Hematopoietic multipotent progenitor cell treated with erythropoietin and hydrocortisone succinate and interleukin-3 and kit ligand, for 15 days (in vitro differentiated cells): ENCODE measurements around the gene ARFGEF3.
"Not testable (repeated sequence)": the region's sequence is repeated elsewhere in the genome, so short reads cannot be mapped to it uniquely, and the experiment has no call there.

ENCODE experiments used
- DNase-seq: peaks from one replicate; pipeline ENCODE4 v3.0.0-alpha.2; 2015; ENCODE audit warnings: low spot score

Gene ARFGEF3

DNA sequence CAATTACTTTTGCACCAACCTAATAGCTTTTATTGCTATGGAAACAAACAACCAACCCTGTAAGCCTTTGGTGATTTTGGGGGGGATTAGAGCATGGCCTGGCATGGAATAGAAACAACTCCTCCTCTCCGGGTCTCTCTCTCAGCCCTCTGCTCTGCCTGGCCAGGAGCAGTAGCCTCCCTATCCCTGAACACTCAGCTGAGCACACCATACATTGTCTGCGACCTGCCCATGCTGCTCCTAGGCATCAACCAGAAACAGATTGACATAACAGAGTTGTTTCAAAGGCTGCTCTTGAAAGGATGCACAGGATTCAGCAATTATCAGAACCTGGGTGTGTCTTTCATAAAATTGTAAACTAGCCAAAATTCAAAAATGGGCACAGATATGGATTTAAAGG, 186.1 kb downstream of the ARFGEF3 start:
- DNase-seq, result no peak

- DNase-seq, result no peak
These were observed 188.2 kb downstream of the ARFGEF3 start for GRCh38 chr6:138349891-138350290.

DNA sequence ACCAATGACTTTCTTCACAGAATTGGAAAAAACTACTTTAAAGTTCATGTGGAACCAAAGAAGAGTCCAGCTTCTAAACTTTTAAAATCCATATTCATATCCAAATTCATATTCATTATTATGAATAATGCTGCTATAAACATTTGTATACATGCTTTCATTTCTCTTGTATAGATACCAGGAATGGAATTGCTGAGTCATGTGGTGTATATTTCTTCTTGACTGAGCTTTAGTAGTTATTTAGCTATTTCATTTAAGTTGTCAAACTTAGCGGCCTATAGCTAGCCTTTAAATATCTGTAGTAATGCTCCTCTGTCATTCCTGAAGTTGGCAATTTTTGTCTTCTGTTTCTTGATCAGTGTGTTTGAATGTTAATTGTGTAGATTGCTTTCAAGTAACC, 196.2 kb downstream of the ARFGEF3 start:
- DNase-seq, result no peak

GRCh38 chr6:138368684-138369083, 206.9 kb downstream of the ARFGEF3 start:
- not testable (repeated sequence) for DNase-seq

GRCh38 chr6:138370631-138371451, 209.1 kb downstream of the ARFGEF3 start:
- no peak for DNase-seq

DNA sequence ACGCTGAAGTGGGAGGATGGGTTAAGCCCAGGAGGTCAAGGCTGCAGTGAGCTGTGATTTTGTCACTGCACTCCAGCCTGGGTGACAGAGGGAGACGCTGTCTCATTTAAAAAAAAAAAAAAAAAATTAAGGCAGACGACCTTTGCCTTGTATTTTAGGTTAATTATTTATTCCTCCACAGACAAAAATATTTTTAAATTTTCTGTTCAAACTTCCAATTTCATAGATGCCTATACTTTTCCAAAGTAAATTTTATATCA, 209.6 kb downstream of the ARFGEF3 start:
- no peak for DNase-seq

- DNase-seq, result no peak
These were observed 210.0 kb downstream of the ARFGEF3 start for GRCh38 chr6:138371720-138372119.

- no peak for DNase-seq
These were observed 211.1 kb downstream of the ARFGEF3 start for GRCh38 chr6:138372711-138373463.

- DNase-seq, result no peak
These were observed 212.5 kb downstream of the ARFGEF3 start for GRCh38 chr6:138374230-138374629.

GRCh38 chr6:138374815-138375214, 213.1 kb downstream of the ARFGEF3 start:
- no peak for DNase-seq

- no peak for DNase-seq
These were observed 215.3 kb downstream of the ARFGEF3 start for GRCh38 chr6:138377042-138377441.

DNA sequence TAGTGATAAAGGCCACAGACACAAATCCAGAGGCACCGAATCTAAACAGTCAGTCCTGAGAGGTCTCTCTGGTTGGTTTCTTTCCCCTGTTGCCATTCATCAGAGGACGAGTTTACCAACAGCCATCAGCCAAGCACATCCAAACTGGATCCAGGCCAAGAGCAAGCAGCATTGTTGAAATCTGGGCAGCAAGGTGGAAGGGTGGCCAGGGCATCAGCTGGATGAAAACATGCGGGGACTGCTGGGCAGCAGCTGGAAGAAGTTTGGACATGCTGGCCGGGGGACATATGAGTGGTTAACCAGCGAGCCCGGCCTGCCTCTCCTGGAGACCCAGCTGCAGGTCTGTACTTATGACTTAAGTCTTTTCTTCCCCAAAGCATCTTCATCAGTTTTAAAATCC, 216.1 kb downstream of the ARFGEF3 start, which contains the start of gene SMIM28:
Gene SMIM28 (plus strand): TSS at position 62 of the 400 bp plus-strand sequence. CDS start 168 bp downstream, at position 230.
- no peak for DNase-seq

DNA sequence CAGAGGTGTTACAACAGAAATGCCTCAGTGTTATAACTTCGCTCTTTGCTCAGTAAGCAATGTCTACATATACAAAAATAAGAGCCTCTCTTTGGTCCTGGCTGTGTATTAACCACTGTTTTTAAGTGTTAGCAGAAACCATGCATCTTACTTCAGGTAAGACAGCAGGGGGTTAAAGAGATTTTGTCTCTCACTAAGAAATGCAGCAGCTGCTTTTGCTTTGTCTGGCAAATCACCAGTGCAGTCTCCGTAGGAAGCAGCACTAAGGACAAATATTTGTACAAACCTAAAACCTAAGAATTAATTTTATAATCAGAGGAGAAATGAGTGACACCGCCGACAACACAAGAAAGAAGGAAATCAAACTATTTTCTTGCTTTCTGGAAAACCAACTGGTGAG, 216.7 kb downstream of the ARFGEF3 start:
- DNase-seq, result no peak

DNA sequence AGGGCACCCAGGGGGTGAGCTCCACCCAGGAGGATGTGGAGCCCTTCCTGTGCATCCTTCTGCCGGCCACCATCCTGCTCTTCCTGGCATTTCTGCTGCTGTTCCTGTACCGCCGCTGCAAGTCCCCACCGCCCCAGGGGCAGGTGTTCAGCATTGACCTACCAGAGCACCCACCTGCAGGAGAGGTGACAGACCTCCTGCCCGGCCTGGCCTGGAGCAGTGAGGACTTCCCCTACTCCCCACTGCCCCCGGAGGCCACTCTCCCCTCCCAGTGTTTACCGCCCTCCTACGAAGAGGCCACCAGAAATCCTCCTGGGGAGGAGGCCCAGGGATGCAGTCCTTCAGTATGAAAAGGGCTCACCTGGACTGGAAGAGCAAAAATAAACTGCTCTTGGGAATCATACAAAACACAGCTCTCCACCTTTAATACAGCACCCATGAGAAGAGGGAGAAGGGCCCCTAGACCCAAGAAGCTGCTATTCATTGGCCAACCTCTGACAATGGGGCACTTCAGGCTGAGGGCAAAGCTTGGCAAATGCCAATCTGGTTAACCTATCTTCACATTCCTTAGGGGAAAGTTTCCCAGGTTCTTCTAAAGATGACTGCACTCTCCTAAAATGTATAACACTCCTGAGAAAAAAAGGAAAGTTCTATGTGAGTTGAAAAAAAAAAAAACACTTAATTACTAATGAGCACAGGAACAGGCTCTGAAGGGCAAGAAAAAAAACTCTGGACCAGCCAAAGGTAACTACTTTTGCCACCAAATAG, 220.9 kb downstream of the ARFGEF3 start:
- DNase-seq, result no peak

- DNase-seq, result no peak
These were observed 222.0 kb downstream of the ARFGEF3 start for GRCh38 chr6:138383776-138384175.

- no peak for DNase-seq
These were observed 225.2 kb downstream of the ARFGEF3 start for GRCh38 chr6:138386897-138387296.

GRCh38 chr6:138387577-138388368, 226.0 kb downstream of the ARFGEF3 start:
- DNase-seq, result no peak

GRCh38 chr6:138389551-138389950, 227.8 kb downstream of the ARFGEF3 start:
- no peak for DNase-seq
